COLO668 (cell line): ENCODE data around the gene CSF3R.
A peak's percentile ranks its signal among the peaks of the same experiment; 100 is the strongest.
"Not testable (repeated sequence)": the region's sequence is repeated elsewhere in the genome, so short reads cannot be mapped to it uniquely, and the experiment has no call there.

Experiments used
- DNase-seq: peaks from one replicate; lab custom pipeline; 2025; ENCODE audit not compliant: unreplicated experiment; lab: John Stamatoyannopoulos, UW

CSF3R gene

GRCh38 chr1:36484099-36484498 lies 1.4 kb upstream of the CSF3R start:
- DNase-seq = no peak

- no peak for DNase-seq
Observed at GRCh38 chr1:36481771-36482723, 666 bp downstream of the CSF3R start.

- no peak for DNase-seq
Observed at GRCh38 chr1:36481091-36481490, 1.6 kb downstream of the CSF3R start.

- DNase-seq = no peak
Observed at GRCh38 chr1:36480161-36480560, 2.6 kb downstream of the CSF3R start.

GRCh38 chr1:36479505-36480051 lies 3.1 kb downstream of the CSF3R start:
- no peak for DNase-seq

GRCh38 chr1:36477615-36478014 lies 5.1 kb downstream of the CSF3R start:
- DNase-seq = not testable (repeated sequence)

- no peak for DNase-seq
Observed at GRCh38 chr1:36476945-36477344, 5.8 kb downstream of the CSF3R start.

- no peak for DNase-seq
Observed at GRCh38 chr1:36475910-36476604, 6.7 kb downstream of the CSF3R start.

GRCh38 chr1:36475341-36475740 lies 7.4 kb downstream of the CSF3R start:
- no peak for DNase-seq

- no peak for DNase-seq
Observed at GRCh38 chr1:36472656-36473055, 10.1 kb downstream of the CSF3R start.

GRCh38 chr1:36471830-36472641 lies 10.7 kb downstream of the CSF3R start:
- no peak for DNase-seq

- DNase-seq = no peak
Observed at GRCh38 chr1:36469163-36469562, 13.6 kb downstream of the CSF3R start.

GRCh38 chr1:36467700-36468455 lies 14.8 kb downstream of the CSF3R start:
- DNase-seq = no peak

GRCh38 chr1:36467027-36467410 lies 15.7 kb downstream of the CSF3R start:
- DNase-seq = no peak

- no peak for DNase-seq
Observed at GRCh38 chr1:36466370-36467026, 16.2 kb downstream of the CSF3R start.

GRCh38 chr1:36465731-36466369 lies 16.9 kb downstream of the CSF3R start:
- DNase-seq = no peak

- DNase-seq = peak; percentile 31
Observed at GRCh38 chr1:36464605-36465393, 17.9 kb downstream of the CSF3R start.

- DNase-seq = peak; percentile 99
Observed at GRCh38 chr1:36463803-36464604, 18.7 kb downstream of the CSF3R start, which contains the start of gene MRPS15. TSS of gene MRPS15 (minus strand) at chr1:36464384. CDS start at chr1:36464275, 109 bp downstream.
